ENCODE measurements around the gene ELFN2.

DNA sequence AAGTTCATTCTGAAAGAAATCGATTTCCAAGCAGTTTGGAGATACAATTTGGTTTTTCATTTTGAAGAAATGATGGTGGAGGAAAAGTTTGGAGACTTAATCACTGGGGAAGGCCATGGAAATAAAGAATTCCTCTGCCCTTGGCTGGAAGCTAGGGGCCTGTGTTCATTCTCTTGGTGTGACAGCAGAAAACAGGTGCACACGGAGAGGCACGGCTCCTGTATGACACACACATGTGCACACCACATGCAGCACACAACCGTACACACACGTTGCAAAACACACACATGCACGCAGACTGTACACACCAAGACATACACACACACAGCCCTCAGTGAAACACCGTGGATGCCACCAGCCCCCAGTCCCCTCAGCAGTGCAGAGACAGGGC lies 80.8 kb downstream of the ELFN2 start:
- no peak for TF ChIP-seq ZNF33B (CRISPR knock-in tag; IDR thresholded peaks at IDR 0.05)
- TF ChIP-seq, protein P1, sequence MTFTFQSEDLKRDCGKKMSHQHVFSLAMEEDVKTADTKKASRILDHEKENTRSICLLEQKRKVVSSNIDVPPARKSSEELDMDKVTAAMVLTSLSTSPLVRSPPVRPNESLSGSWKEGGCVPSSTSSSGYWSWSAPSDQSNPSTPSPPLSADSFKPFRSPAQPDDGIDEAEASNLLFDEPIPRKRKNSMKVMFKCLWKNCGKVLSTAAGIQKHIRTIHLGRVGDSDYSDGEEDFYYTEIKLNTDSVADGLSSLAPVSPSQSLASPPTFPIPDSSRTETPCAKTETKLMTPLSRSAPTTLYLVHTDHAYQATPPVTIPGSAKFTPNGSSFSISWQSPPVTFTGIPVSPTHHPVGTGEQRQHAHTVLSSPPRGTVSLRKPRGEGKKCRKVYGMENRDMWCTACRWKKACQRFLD (CRISPR knock-in tag; IDR thresholded peaks at IDR 0.05; ENCODE audit: borderline replicate concordance), result no peak

Data from HepG2 (cell line).